ENCODE results near the gene KRT84.

The KRT84 gene

GRCh38 chr12:52404951-52405350 lies 19.5 kb upstream of the KRT84 start:
- H3K36me3 ChIP-seq (ENCODE audit: insufficient read depth, low read length): no peaks in the 10 kb centered on the region
- DNase-seq (ENCODE audit: low read depth, low spot score): no peak

GRCh38 chr12:52403561-52403960 lies 18.1 kb upstream of the KRT84 start:
- H3K9ac ChIP-seq (ENCODE audit: insufficient read length): no peak overlapping the region
- DNase-seq (ENCODE audit: low read depth, low spot score): no peak
- no peaks in the 10 kb centered on the region for H3K36me3 ChIP-seq (ENCODE audit: insufficient read depth, low read length)
- TF ChIP-seq FOXP2 (optimal IDR thresholded peaks at IDR 0.05; ENCODE audit: control extremely low read depth, extremely low read length, insufficient read depth) (no peak), EZH2 (IDR thresholded peaks at IDR 0.05) (no peak), POLR2AphosphoS5 (IDR thresholded peaks at IDR 0.05; ENCODE audit: borderline replicate concordance, low read depth, low read length) (no peak)
- H3K27ac ChIP-seq: no peak overlapping the region
- no peaks in the 10 kb centered on the region for H3K9me3 ChIP-seq (ENCODE audit: low read depth, low read length)
- H3K4me3 ChIP-seq: no peak overlapping the region

More at GRCh38 chr12:52404951-52405350, 19.5 kb upstream of the KRT84 start:
- TF ChIP-seq EZH2 (IDR thresholded peaks at IDR 0.05) (no peak), FOXP2 (optimal IDR thresholded peaks at IDR 0.05; ENCODE audit: control extremely low read depth, extremely low read length, insufficient read depth) (no peak), POLR2AphosphoS5 (IDR thresholded peaks at IDR 0.05; ENCODE audit: borderline replicate concordance, low read depth, low read length) (no peak)
- no peaks in the 10 kb centered on the region for H3K9me3 ChIP-seq (ENCODE audit: low read depth, low read length)
- H3K4me3 ChIP-seq: no peak overlapping the region
- H3K9ac ChIP-seq (ENCODE audit: insufficient read length): no peak overlapping the region
- H3K27ac ChIP-seq: no peak overlapping the region

- TF ChIP-seq FOXP2 (optimal IDR thresholded peaks at IDR 0.05; ENCODE audit: control extremely low read depth, extremely low read length, insufficient read depth) (no peak), POLR2AphosphoS5 (IDR thresholded peaks at IDR 0.05; ENCODE audit: borderline replicate concordance, low read depth, low read length) (no peak), EZH2 (IDR thresholded peaks at IDR 0.05) (no peak)
- no peaks in the 10 kb centered on the region for H3K9me3 ChIP-seq (ENCODE audit: low read depth, low read length)
- no peak overlapping the region for H3K27ac ChIP-seq
- no peak for DNase-seq (ENCODE audit: low read depth, low spot score)
- no peaks in the 10 kb centered on the region for H3K36me3 ChIP-seq (ENCODE audit: insufficient read depth, low read length)
- no peak overlapping the region for H3K4me3 ChIP-seq
- no peak overlapping the region for H3K9ac ChIP-seq (ENCODE audit: insufficient read length)
Observed at GRCh38 chr12:52402873-52403540, 17.6 kb upstream of the KRT84 start.

- no peaks in the 10 kb centered on the region for H3K9me3 ChIP-seq (ENCODE audit: low read depth, low read length)
- H3K4me3 ChIP-seq: no peak overlapping the region
- TF ChIP-seq EZH2 (IDR thresholded peaks at IDR 0.05) (no peak), POLR2AphosphoS5 (IDR thresholded peaks at IDR 0.05; ENCODE audit: borderline replicate concordance, low read depth, low read length) (no peak)
- H3K27ac ChIP-seq: no peak overlapping the region
- H3K36me3 ChIP-seq (ENCODE audit: insufficient read depth, low read length): no peaks in the 10 kb centered on the region
- DNase-seq (ENCODE audit: low read depth, low spot score): no peak
- H3K9ac ChIP-seq (ENCODE audit: insufficient read length): no peak overlapping the region
Observed at GRCh38 chr12:52402377-52402776, 16.9 kb upstream of the KRT84 start.

GRCh38 chr12:52401926-52402325 lies 16.5 kb upstream of the KRT84 start:
- Histone ChIP-seq H3K27ac (no peak overlapping the region), H3K9ac (ENCODE audit: insufficient read length) (no peak overlapping the region), H3K9me3 (ENCODE audit: low read depth, low read length) (no peaks in the 10 kb centered on the region), H3K36me3 (ENCODE audit: insufficient read depth, low read length) (no peaks in the 10 kb centered on the region), H3K4me3 (no peak overlapping the region)
- no peak for DNase-seq (ENCODE audit: low read depth, low spot score)
- TF ChIP-seq POLR2AphosphoS5 (IDR thresholded peaks at IDR 0.05; ENCODE audit: borderline replicate concordance, low read depth, low read length): no peak
- TF ChIP-seq EZH2 (IDR thresholded peaks at IDR 0.05): no peak
- no peak for TF ChIP-seq FOXP2 (optimal IDR thresholded peaks at IDR 0.05; ENCODE audit: control extremely low read depth, extremely low read length, insufficient read depth)

GRCh38 chr12:52401526-52401925 lies 16.1 kb upstream of the KRT84 start:
- TF ChIP-seq EZH2 (IDR thresholded peaks at IDR 0.05) (no peak), POLR2AphosphoS5 (IDR thresholded peaks at IDR 0.05; ENCODE audit: borderline replicate concordance, low read depth, low read length) (no peak), FOXP2 (optimal IDR thresholded peaks at IDR 0.05; ENCODE audit: control extremely low read depth, extremely low read length, insufficient read depth) (no peak)
- no peak for DNase-seq (ENCODE audit: low read depth, low spot score)
- Histone ChIP-seq H3K4me3 (no peak overlapping the region), H3K9me3 (ENCODE audit: low read depth, low read length) (no peaks in the 10 kb centered on the region), H3K36me3 (ENCODE audit: insufficient read depth, low read length) (no peaks in the 10 kb centered on the region), H3K27ac (no peak overlapping the region), H3K9ac (ENCODE audit: insufficient read length) (no peak overlapping the region)

- Histone ChIP-seq H3K4me3 (no peak overlapping the region), H3K9me3 (ENCODE audit: low read depth, low read length) (no peaks in the 10 kb centered on the region), H3K27ac (no peak overlapping the region), H3K36me3 (ENCODE audit: insufficient read depth, low read length) (no peaks in the 10 kb centered on the region), H3K9ac (ENCODE audit: insufficient read length) (no peak overlapping the region)
- DNase-seq (ENCODE audit: low read depth, low spot score): no peak
- TF ChIP-seq EZH2 (IDR thresholded peaks at IDR 0.05) (no peak), FOXP2 (optimal IDR thresholded peaks at IDR 0.05; ENCODE audit: control extremely low read depth, extremely low read length, insufficient read depth) (no peak), POLR2AphosphoS5 (IDR thresholded peaks at IDR 0.05; ENCODE audit: borderline replicate concordance, low read depth, low read length) (no peak)
Observed at GRCh38 chr12:52400906-52401305, 15.5 kb upstream of the KRT84 start.

- no peak for TF ChIP-seq POLR2AphosphoS5 (IDR thresholded peaks at IDR 0.05; ENCODE audit: borderline replicate concordance, low read depth, low read length)
- no peak overlapping the region for H3K27ac ChIP-seq
- no peaks in the 10 kb centered on the region for H3K36me3 ChIP-seq (ENCODE audit: insufficient read depth, low read length)
- H3K9me3 ChIP-seq (ENCODE audit: low read depth, low read length): no peaks in the 10 kb centered on the region
- no peak overlapping the region for H3K9ac ChIP-seq (ENCODE audit: insufficient read length)
- H3K4me3 ChIP-seq: no peak overlapping the region
- DNase-seq (ENCODE audit: low read depth, low spot score): no peak
Observed at GRCh38 chr12:52399756-52400155, 14.3 kb upstream of the KRT84 start.

GRCh38 chr12:52398176-52398575 lies 12.7 kb upstream of the KRT84 start:
- Histone ChIP-seq H3K9ac (ENCODE audit: insufficient read length) (no peak overlapping the region), H3K27ac (no peak overlapping the region), H3K4me3 (no peak overlapping the region), H3K36me3 (ENCODE audit: insufficient read depth, low read length) (no peaks in the 10 kb centered on the region), H3K9me3 (ENCODE audit: low read depth, low read length) (no peaks in the 10 kb centered on the region)
- TF ChIP-seq FOXP2 (optimal IDR thresholded peaks at IDR 0.05; ENCODE audit: control extremely low read depth, extremely low read length, insufficient read depth) (no peak), POLR2AphosphoS5 (IDR thresholded peaks at IDR 0.05; ENCODE audit: borderline replicate concordance, low read depth, low read length) (no peak), EZH2 (IDR thresholded peaks at IDR 0.05) (no peak)
- DNase-seq (ENCODE audit: low read depth, low spot score): no peak

All from SK-N-MC (cell line).